Stomach (tissue), 4 donors: ENCODE data around the gene GSKIP.

Experiments
- CTCF ChIP-seq, 7 experiments: fragments of 450-650 bp in 4 of 7; fragments of 200-600 bp in 3 of 7; sonication (generic) in 3 of 7; IDR thresholded peaks; one replicate each; pipeline ENCODE4 v1.5.1; 2016 to 2019; ENCODE audit warnings: antibody characterized with exemption in 7 of 7, control low read depth in 2 of 7, mild to moderate bottlenecking in 1 of 7
- EP300 ChIP-seq: sonication (generic); formaldehyde crosslinking; IDR thresholded peaks from one replicate; pipeline ENCODE4 v1.6.1; 2017; ENCODE audit warnings: antibody characterized with exemption
- POLR2AphosphoS5 ChIP-seq, 3 donors: sonication (generic); formaldehyde crosslinking; IDR thresholded peaks; one replicate each; pipeline ENCODE4 v1.6.1; 2016; ENCODE audit warnings: antibody characterized with exemption in 3 of 3

GRCh38 chr14:96422992-96423391 lies 59.7 kb downstream of the GSKIP start:
- no peak for TF ChIP-seq EP300
- no peak for TF ChIP-seq CTCF (IDR thresholded peaks at IDR 0.05)
- TF ChIP-seq POLR2AphosphoS5 (IDR thresholded peaks at IDR 0.05) = no peak
